Measurements from ENCODE around the gene ARHGAP1. TPM values are rescaled to one million over a fixed set of nuclear protein-coding genes. Genes with fewer than 3 reads are reported as not detected.

ARHGAP1 gene
- total and polyA plus RNA-seq, 2 donors (not counting 3 experiments of a cell fraction or from before 2014, with no cell fraction given): 30.9 to 58.2 TPM

DNA sequence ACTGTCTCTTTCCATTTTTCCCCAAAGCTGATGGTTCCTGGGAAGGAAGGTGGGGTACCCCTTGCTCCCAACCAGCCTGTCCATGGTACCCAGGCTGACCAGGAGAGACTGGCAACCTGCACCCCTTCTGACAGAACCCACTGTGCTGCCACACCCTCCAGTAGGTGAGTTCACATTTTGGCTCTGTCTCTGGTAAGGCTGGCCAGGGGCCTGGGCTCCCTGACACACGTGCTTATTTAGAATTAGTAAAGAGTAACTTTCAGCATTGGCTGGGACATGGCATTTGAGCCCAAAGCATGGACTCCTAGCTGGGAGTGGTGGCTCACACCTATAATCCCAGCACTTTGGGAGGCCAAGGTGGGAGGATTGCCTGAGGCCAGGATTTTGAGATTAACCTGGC, 35.1 kb downstream of the ARHGAP1 start:
- CTCF ChIA-PET: no interaction called here
- DNase-seq (ENCODE audit: low read depth, low spot score): no peak
- Histone ChIP-seq H3K79me2 (ENCODE audit: control insufficient read depth, insufficient read depth, low read length) (no peaks in the 10 kb centered on the region), H3K9ac (replicated peaks; ENCODE audit: extremely low read depth, insufficient read depth, low read length) (no peak overlapping the region), H3K4me1 (ENCODE audit: control insufficient read depth, extremely low read depth, insufficient read depth, low read length) (peaks cover 18% of the 10 kb centered on the region), H3K9me3 (replicated peaks; ENCODE audit: control insufficient read depth, insufficient read depth, low read length) (no peaks in the 10 kb centered on the region), H3K4me3 (replicated peaks in 1 of 3; ENCODE audit: insufficient read depth in 1 of 3, low read depth in 1 of 3, low read length in 3 of 3) (no peak overlapping the region), H3K9me1 (replicated peaks; ENCODE audit: control insufficient read depth, extremely low read depth, insufficient read depth, low read length) (no peaks in the 10 kb centered on the region), H3K4me2 (ENCODE audit: insufficient read depth, low read length) (no peak overlapping the region), H2AFZ (ENCODE audit: low read depth, low read length) (no peak overlapping the region), H4K20me1 (replicated peaks; ENCODE audit: control insufficient read depth, extremely low read depth, insufficient read depth, low read length) (no peaks in the 10 kb centered on the region), H3K27ac (ENCODE audit: insufficient read depth, low read depth, low read length) (no peak overlapping the region), H3K27me3 (ENCODE audit: control insufficient read depth in 2 of 2, insufficient read depth in 2 of 2, low read length in 2 of 2) (no peaks in the 10 kb centered on the region), H3K36me3 (ENCODE audit: control insufficient read depth in 2 of 2, extremely low read depth in 1 of 2, insufficient read depth in 2 of 2, low read length in 2 of 2) (peaks cover 13 to 36% of the 10 kb centered on the region in 2 experiments)
- TF ChIP-seq GATA2 (IDR thresholded peaks at IDR 0.05; ENCODE audit: insufficient read depth, insufficient read length, low read depth, low read length) (no peak), JUN (IDR thresholded peaks at IDR 0.05; ENCODE audit: borderline replicate concordance, insufficient read depth, insufficient read length, low read depth) (no peak), EZH2 (IDR thresholded peaks at IDR 0.05; ENCODE audit: borderline replicate concordance, low read depth, low read length, severe bottlenecking) (no peak), MYC (IDR thresholded peaks at IDR 0.05; ENCODE audit: low read depth, low read length) (no peak), POLR2A (IDR thresholded peaks at IDR 0.05; ENCODE audit: low read depth, low read length) (no peak), POLR2AphosphoS5 (IDR thresholded peaks at IDR 0.05; ENCODE audit: insufficient read depth, low read depth, low read length) (no peak), FOS (IDR thresholded peaks at IDR 0.05; ENCODE audit: borderline replicate concordance, insufficient read depth, low read length) (no peak)
- TF ChIP-seq, protein P1, sequence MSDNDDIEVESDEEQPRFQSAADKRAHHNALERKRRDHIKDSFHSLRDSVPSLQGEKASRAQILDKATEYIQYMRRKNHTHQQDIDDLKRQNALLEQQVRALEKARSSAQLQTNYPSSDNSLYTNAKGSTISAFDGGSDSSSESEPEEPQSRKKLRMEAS (IDR thresholded peaks at IDR 0.05; ENCODE audit: insufficient read depth, insufficient read length): no peak
- TF ChIP-seq, protein P2, sequence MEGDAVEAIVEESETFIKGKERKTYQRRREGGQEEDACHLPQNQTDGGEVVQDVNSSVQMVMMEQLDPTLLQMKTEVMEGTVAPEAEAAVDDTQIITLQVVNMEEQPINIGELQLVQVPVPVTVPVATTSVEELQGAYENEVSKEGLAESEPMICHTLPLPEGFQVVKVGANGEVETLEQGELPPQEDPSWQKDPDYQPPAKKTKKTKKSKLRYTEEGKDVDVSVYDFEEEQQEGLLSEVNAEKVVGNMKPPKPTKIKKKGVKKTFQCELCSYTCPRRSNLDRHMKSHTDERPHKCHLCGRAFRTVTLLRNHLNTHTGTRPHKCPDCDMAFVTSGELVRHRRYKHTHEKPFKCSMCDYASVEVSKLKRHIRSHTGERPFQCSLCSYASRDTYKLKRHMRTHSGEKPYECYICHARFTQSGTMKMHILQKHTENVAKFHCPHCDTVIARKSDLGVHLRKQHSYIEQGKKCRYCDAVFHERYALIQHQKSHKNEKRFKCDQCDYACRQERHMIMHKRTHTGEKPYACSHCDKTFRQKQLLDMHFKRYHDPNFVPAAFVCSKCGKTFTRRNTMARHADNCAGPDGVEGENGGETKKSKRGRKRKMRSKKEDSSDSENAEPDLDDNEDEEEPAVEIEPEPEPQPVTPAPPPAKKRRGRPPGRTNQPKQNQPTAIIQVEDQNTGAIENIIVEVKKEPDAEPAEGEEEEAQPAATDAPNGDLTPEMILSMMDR (IDR thresholded peaks at IDR 0.05; ENCODE audit: extremely low read depth in 1 of 2, insufficient read depth in 1 of 2, low read depth in 1 of 2, low read length in 2 of 2): no peak
- dilution Hi-C loops (cut with MboI; ENCODE audit: extremely low pct_ligation_motif_present, low sequenced_read_pairs) (no loop called here), intact Hi-C loops (cut with micrococcal nuclease) (no loop called here)
- FAIRE-seq: no peak
- no TSS peak for BruUV-seq (replicated peaks)
- POLR2A ChIA-PET: no interaction called here
